IMR-90 (cell line): ENCODE data around the gene ADARB2. TPM values are rescaled to one million over a fixed set of nuclear protein-coding genes. Genes with fewer than 3 reads are reported as not detected.

Experiments
- ATAC-seq: fragments of 200-7000 bp; cut with Tn5 transposase; 2 replicates; pipeline ENCODE4 v1.9.1; 2020; ENCODE audit warnings: low read depth, mild to moderate bottlenecking, moderate library complexity
- BruUV-seq: library from RNA; stranded (reverse); fragments of 400-500 nt; replicated peaks from 2 replicates; lab custom pipeline; 2021; lab: Mats Ljungman, UMichigan
- CTCF ChIA-PET: fragments of 300-600 bp; formaldehyde crosslinking; extraction: SDS; loops from one replicate; lab custom pipeline; 2021; ENCODE audit warnings: antibody characterized with exemption; lab: Yijun Ruan, JAX
- POLR2A ChIA-PET: fragments of 300-600 bp; sonication (Branson Sonifier 250); formaldehyde crosslinking; loops from one replicate; lab custom pipeline; 2022; ENCODE audit warnings: antibody characterized with exemption; ENCODE audit not compliant: unreplicated experiment; lab: Charles Lee
- DNase-seq: peaks from one replicate; pipeline ENCODE4 v3.0.0; 2013
- H2AFZ ChIP-seq: replicated peaks from 2 replicates; pipeline ENCODE3; 2013; ENCODE audit warnings: low read length, mild to moderate bottlenecking; ENCODE audit not compliant: poor library complexity
- H2AK5ac ChIP-seq: 2 replicates; pipeline ENCODE4 v1.6.1; 2013; ENCODE audit warnings: low read depth, low read length, inconsistent platforms
- H2AK9ac ChIP-seq: replicated peaks from 2 replicates; pipeline ENCODE3; 2013; ENCODE audit warnings: mild to moderate bottlenecking, low read depth, low read length, moderate library complexity; ENCODE audit not compliant: poor library complexity
- H2BK120ac ChIP-seq: 2 replicates; pipeline ENCODE4 v1.6.1; 2013; ENCODE audit warnings: low read depth, low read length, inconsistent platforms
- H2BK15ac ChIP-seq: 3 replicates; pipeline ENCODE4 v1.6.1; 2013; ENCODE audit warnings: low read depth, low read length, inconsistent platforms
- H2BK20ac ChIP-seq: 2 replicates; pipeline ENCODE4 v1.6.1; 2013; ENCODE audit warnings: low read depth, mild to moderate bottlenecking, inconsistent platforms, low read length, moderate library complexity
- H2BK5ac ChIP-seq: 2 replicates; pipeline ENCODE4 v1.6.1; 2013; ENCODE audit warnings: mild to moderate bottlenecking, low read depth, low read length, inconsistent platforms; ENCODE audit not compliant: poor library complexity, severe bottlenecking
- H3K14ac ChIP-seq: replicated peaks from 2 replicates; pipeline ENCODE4 v1.6.1; 2013; ENCODE audit warnings: low read depth, low read length, inconsistent platforms
- H3K18ac ChIP-seq: 2 replicates; pipeline ENCODE4 v1.6.1; 2013; ENCODE audit warnings: low read depth, low read length, control low read depth
- H3K23ac ChIP-seq: 2 replicates; pipeline ENCODE4 v1.6.1; 2013; ENCODE audit warnings: low read depth, low read length, inconsistent platforms
- H3K27ac ChIP-seq: 2 replicates; pipeline ENCODE4 v1.5.1; 2013; ENCODE audit warnings: mild to moderate bottlenecking, control low read depth, low read length; ENCODE audit not compliant: insufficient read depth
- H3K27me3 ChIP-seq: 2 replicates; pipeline ENCODE4 v1.6.1; 2013; ENCODE audit warnings: low read length; ENCODE audit not compliant: control insufficient read depth, insufficient read depth
- H3K36me3 ChIP-seq: 2 replicates; pipeline ENCODE4 v1.6.1; 2013; ENCODE audit warnings: low read length, mixed read lengths; ENCODE audit not compliant: control insufficient read depth, insufficient read depth
- H3K4ac ChIP-seq: 2 replicates; pipeline ENCODE4 v1.6.1; 2013; ENCODE audit warnings: low read depth, low read length, inconsistent platforms
- H3K4me1 ChIP-seq: 2 replicates; pipeline ENCODE4 v1.6.1; 2013; ENCODE audit warnings: low read length, mixed read lengths; ENCODE audit not compliant: control insufficient read depth, insufficient read depth
- H3K4me2 ChIP-seq: 2 replicates; pipeline ENCODE4 v1.6.1; 2013; ENCODE audit warnings: low read depth, mild to moderate bottlenecking, control low read depth, low read length, moderate library complexity
- H3K4me3 ChIP-seq: 2 replicates; pipeline ENCODE4 v1.5.1; 2013; ENCODE audit warnings: low read depth, mild to moderate bottlenecking, control low read depth, low read length, moderate library complexity; ENCODE audit not compliant: insufficient read depth
- H3K56ac ChIP-seq: 2 replicates; pipeline ENCODE4 v1.6.1; 2013; ENCODE audit warnings: low read length, inconsistent platforms; ENCODE audit not compliant: insufficient read depth; ENCODE audit errors: extremely low read depth
- H3K79me1 ChIP-seq, 2 experiments: 2 replicates each; pipeline ENCODE4 v1.6.1; 2013; ENCODE audit warnings: low read length in 2 of 2, inconsistent platforms in 1 of 2, low read depth in 1 of 2
- H3K9ac ChIP-seq: 2 replicates; pipeline ENCODE4 v1.6.1; 2013; ENCODE audit warnings: low read depth, low read length, control low read depth
- H3K9me1 ChIP-seq: 2 replicates; pipeline ENCODE4 v1.6.1; 2013; ENCODE audit warnings: low read length, inconsistent platforms; ENCODE audit not compliant: insufficient read depth
- H3K9me3 ChIP-seq: 2 replicates; pipeline ENCODE4 v1.6.1; 2013; ENCODE audit warnings: low read length; ENCODE audit not compliant: control insufficient read depth, insufficient read depth
- H4K20me1 ChIP-seq: 2 replicates; pipeline ENCODE4 v1.6.1; 2013; ENCODE audit warnings: low read length, inconsistent platforms; ENCODE audit not compliant: insufficient read depth
- H4K5ac ChIP-seq: 2 replicates; pipeline ENCODE4 v1.6.1; 2013; ENCODE audit warnings: mild to moderate bottlenecking, low read depth, low read length, control low read depth
- H4K8ac ChIP-seq, 2 experiments: 2 replicates each; pipeline ENCODE4 v1.6.1; 2013; ENCODE audit warnings: low read depth in 2 of 2, low read length in 2 of 2, control low read depth in 1 of 2, inconsistent platforms in 1 of 2
- H4K91ac ChIP-seq: 2 replicates; pipeline ENCODE4 v1.6.1; 2013; ENCODE audit warnings: low read depth, low read length, inconsistent platforms; ENCODE audit not compliant: insufficient read depth
- CEBPB ChIP-seq: IDR thresholded peaks from 2 replicates; pipeline ENCODE4 v1.6.1; 2012; ENCODE audit warnings: low read depth, low read length, improper control_type of control experiment
- CHD1 ChIP-seq: IDR thresholded peaks from 2 replicates; pipeline ENCODE4 v1.6.1; 2012; ENCODE audit warnings: low read depth, low read length, improper control_type of control experiment
- CTCF ChIP-seq: conservative IDR thresholded peaks from 2 replicates; pipeline ENCODE4 v1.5.1; 2012; ENCODE audit warnings: mild to moderate bottlenecking, low read depth, low read length, improper control_type of control experiment
- ELK1 ChIP-seq: fragments of 150-350 bp; IDR thresholded peaks from 2 replicates; pipeline ENCODE4 v1.6.1; 2016; ENCODE audit warnings: low read depth, mild to moderate bottlenecking, low read length, moderate library complexity, borderline replicate concordance
- FOS ChIP-seq: fragments of 150-350 bp; IDR thresholded peaks from 2 replicates; pipeline ENCODE4 v1.6.1; 2016; ENCODE audit warnings: low read depth, low read length
- MAFK ChIP-seq: IDR thresholded peaks from 2 replicates; pipeline ENCODE4 v1.6.1; 2012; ENCODE audit warnings: low read depth, low read length, improper control_type of control experiment
- MAZ ChIP-seq: IDR thresholded peaks from 2 replicates; pipeline ENCODE4 v1.6.1; 2012; ENCODE audit warnings: low read depth, mild to moderate bottlenecking, low read length, improper control_type of control experiment, moderate library complexity, borderline replicate concordance
- MXI1 ChIP-seq: IDR thresholded peaks from 2 replicates; pipeline ENCODE4 v1.6.1; 2012; ENCODE audit warnings: low read depth, mild to moderate bottlenecking, low read length, moderate library complexity, borderline replicate concordance
- NFE2L2 ChIP-seq: fragments of 150-350 bp; IDR thresholded peaks from 2 replicates; pipeline ENCODE4 v1.6.1; 2016; ENCODE audit warnings: low read depth, mild to moderate bottlenecking, low read length
- RFX5 ChIP-seq: IDR thresholded peaks from 2 replicates; pipeline ENCODE4 v1.8.0; 2012; ENCODE audit warnings: low read depth, mild to moderate bottlenecking, low read length, moderate library complexity
- USF2 ChIP-seq: fragments of 150-350 bp; IDR thresholded peaks from 2 replicates; pipeline ENCODE4 v1.6.1; 2017; ENCODE audit warnings: mild to moderate bottlenecking, antibody characterized with exemption, low read length, low read depth
- WGBS, 2 experiments: methylation state at CpG; one replicate each; pipeline versions ENCODE4 v1.1.5 to v1.1.7; 2013; ENCODE audit warnings: missing lambda C conversion rate in 2 of 2; ENCODE audit not compliant: insufficient read length in 1 of 2; ENCODE audit errors: extremely low coverage in 2 of 2; 5-methylcytosine and 5-hydroxymethylcytosine counted together
- dilution Hi-C: fragments of 300-500 bp; cut with HindIII; formaldehyde crosslinking; loops from one replicate; pipeline ENCODE4 v1.14.3; 2018; ENCODE audit warnings: low sequenced_read_pairs; ENCODE audit not compliant: unreplicated experiment
- in situ Hi-C: fragments of 300-500 bp; cut with MboI; formaldehyde crosslinking; loops from 3 replicates; pipeline ENCODE4 v1.14.3; 2019; ENCODE audit warnings: low sequenced_read_pairs, inconsistent platforms, mixed read lengths
- intact Hi-C: fragments of 100-400 bp; cut with micrococcal nuclease; formaldehyde crosslinking; loops from 2 replicates; pipeline ENCODE4 v1.10.0; 2022
- polyA plus RNA-seq, 3 experiments: library from polyadenylated mRNA; depleted of rRNA; stranded (reverse); fragments of >200 nt; gene quantifications; 2 replicates each; pipeline ENCODE4 v1.2.3, GENCODE V29; 2012; ENCODE audit warnings: low replicate concordance in 1 of 3
- total RNA-seq: library from RNA; depleted of rRNA; stranded (reverse); fragments of >200 nt; gene quantifications from 2 replicates; pipeline ENCODE4 v1.2.3, GENCODE V29; 2012

ADARB2 gene
- total and polyA plus RNA-seq, 2 of the 4 experiments (the other 2 are of a cell fraction), result not detected

GRCh38 chr10:1280466-1281404 is 456.6 kb downstream of the ADARB2 start:
- Histone ChIP-seq H2BK120ac (no peak overlapping the region), H3K4me1 (no peaks in the 10 kb centered on the region), H3K79me1 (no peaks in the 10 kb centered on the region), H2BK15ac (no peak overlapping the region), H3K9me3 (peaks cover 28% of the 10 kb centered on the region), H4K8ac (no peak overlapping the region), H3K23ac (no peak overlapping the region), H4K5ac (no peak overlapping the region), H4K20me1 (no peaks in the 10 kb centered on the region), H3K27me3 (no peaks in the 10 kb centered on the region), H3K4me2 (no peak overlapping the region), H3K14ac (no peak overlapping the region), H4K91ac (no peak overlapping the region), H3K36me3 (no peaks in the 10 kb centered on the region), H3K9ac (no peak overlapping the region), H2AK9ac (no peak overlapping the region), H3K56ac (no peak overlapping the region), H2AFZ (no peak overlapping the region), H2AK5ac (no peak overlapping the region), H3K18ac (no peak overlapping the region), H2BK20ac (no peak overlapping the region), H2BK5ac (no peak overlapping the region), H3K9me1 (no peaks in the 10 kb centered on the region), H3K4ac (no peak overlapping the region), H3K27ac (no peak overlapping the region), H3K4me3 (no peak overlapping the region)
- in situ Hi-C loops, result no loop called here
- POLR2A ChIA-PET, result no interaction called here
- intact Hi-C loops, result no loop called here
- CTCF ChIA-PET, result no interaction called here
- WGBS, 2 experiments, result 35% methylated on average over 5 of the region's 19 CpGs; no CpG with 5 or more reads in 1 of the 2 experiments
- ATAC-seq (no peak), DNase-seq (no peak)
- no TSS peak for BruUV-seq
- dilution Hi-C loops, result no loop called here
- TF ChIP-seq NFE2L2, result no peak
- no peak for TF ChIP-seq CHD1
- no peak for TF ChIP-seq ELK1
- TF ChIP-seq MAZ, result no peak
- TF ChIP-seq CEBPB, result no peak
- TF ChIP-seq MAFK, result no peak
- no peak for TF ChIP-seq RFX5
- TF ChIP-seq FOS, result no peak
- no peak for TF ChIP-seq MXI1
- TF ChIP-seq CTCF, result no peak
- TF ChIP-seq USF2, result no peak
